ENCODE measurements around the gene CXXC5.

The CXXC5 gene

GRCh38 chr5:139647506-139648204 is 494 bp upstream of the CXXC5 start:
- DNase-seq (ENCODE audit: low read depth) = no peak
- TF ChIP-seq, protein P1, sequence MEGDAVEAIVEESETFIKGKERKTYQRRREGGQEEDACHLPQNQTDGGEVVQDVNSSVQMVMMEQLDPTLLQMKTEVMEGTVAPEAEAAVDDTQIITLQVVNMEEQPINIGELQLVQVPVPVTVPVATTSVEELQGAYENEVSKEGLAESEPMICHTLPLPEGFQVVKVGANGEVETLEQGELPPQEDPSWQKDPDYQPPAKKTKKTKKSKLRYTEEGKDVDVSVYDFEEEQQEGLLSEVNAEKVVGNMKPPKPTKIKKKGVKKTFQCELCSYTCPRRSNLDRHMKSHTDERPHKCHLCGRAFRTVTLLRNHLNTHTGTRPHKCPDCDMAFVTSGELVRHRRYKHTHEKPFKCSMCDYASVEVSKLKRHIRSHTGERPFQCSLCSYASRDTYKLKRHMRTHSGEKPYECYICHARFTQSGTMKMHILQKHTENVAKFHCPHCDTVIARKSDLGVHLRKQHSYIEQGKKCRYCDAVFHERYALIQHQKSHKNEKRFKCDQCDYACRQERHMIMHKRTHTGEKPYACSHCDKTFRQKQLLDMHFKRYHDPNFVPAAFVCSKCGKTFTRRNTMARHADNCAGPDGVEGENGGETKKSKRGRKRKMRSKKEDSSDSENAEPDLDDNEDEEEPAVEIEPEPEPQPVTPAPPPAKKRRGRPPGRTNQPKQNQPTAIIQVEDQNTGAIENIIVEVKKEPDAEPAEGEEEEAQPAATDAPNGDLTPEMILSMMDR (IDR thresholded peaks at IDR 0.05; ENCODE audit: low read length, missing control alignments) = no peak
- peak overlapping the region; percentile 70 for H3K4me3 ChIP-seq (replicated peaks; ENCODE audit: low read depth, low read length)

DNA sequence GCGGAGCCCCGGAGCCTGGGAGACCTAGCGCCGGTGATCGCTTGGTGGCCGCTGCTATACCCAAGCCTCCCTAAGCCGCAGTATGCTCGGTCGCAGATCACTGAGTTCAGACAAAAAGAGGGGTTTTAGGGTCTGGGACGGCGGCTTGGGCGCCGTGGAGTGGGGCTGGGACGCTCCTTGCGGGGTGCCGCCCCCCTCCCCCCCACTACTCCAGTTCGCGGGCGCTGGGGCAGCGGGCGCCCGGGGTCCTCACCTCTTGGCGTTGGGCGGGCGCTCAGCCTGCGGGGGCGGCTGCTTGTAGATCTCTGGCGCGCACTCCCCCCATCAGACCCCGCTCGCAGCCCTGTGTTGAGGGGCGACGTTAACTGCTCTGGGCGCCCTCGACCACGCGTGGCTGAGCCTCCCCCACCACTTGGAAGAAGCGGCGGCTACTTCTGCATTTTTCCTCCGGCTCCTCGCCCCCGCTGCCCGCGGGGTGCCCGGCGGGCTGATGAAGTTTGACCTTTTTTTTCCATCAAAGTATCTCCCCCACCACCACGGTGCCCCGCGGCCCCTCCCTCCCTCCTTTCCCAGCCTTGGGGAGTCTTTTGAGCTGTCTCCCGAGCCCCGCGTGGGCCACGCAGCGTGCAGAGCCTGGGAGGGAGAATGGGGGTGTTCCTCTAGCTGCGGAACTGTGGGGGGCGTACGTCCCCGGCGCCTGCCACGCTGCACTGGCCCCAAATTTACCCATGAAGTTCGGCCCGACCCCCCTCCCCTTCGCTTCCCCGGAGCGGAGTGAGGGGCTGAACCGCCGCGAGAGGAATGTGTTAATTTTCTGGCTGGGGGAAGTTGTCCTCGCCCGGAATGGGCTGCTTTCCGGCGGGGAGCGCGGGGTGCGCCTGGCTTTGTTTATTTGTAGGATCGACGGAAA is 1.2 kb downstream of the CXXC5 start:
- TF ChIP-seq, protein P1 (IDR thresholded peaks at IDR 0.05; ENCODE audit: low read length, missing control alignments) = no peak
- DNase-seq (ENCODE audit: low read depth) = no peak
- peak overlapping the region; percentile 70 for H3K4me3 ChIP-seq (replicated peaks; ENCODE audit: low read depth, low read length)

- peak overlapping the region; percentile 70 for H3K4me3 ChIP-seq (replicated peaks; ENCODE audit: low read depth, low read length)
- TF ChIP-seq, protein P1 (IDR thresholded peaks at IDR 0.05; ENCODE audit: low read length, missing control alignments) = peak; percentile 3
- DNase-seq (ENCODE audit: low read depth) = no peak
These were observed 2.0 kb downstream of the CXXC5 start for GRCh38 chr5:139650031-139650688.

- peak overlapping the region; percentile 70 for H3K4me3 ChIP-seq (replicated peaks; ENCODE audit: low read depth, low read length)
- DNase-seq (ENCODE audit: low read depth) = no peak
These were observed 2.5 kb downstream of the CXXC5 start for GRCh38 chr5:139650689-139651042.

GRCh38 chr5:139651043-139651834 is 3.1 kb downstream of the CXXC5 start:
- DNase-seq (ENCODE audit: low read depth) = no peak
- peak overlapping the region; percentile 70 for H3K4me3 ChIP-seq (replicated peaks; ENCODE audit: low read depth, low read length)
- TF ChIP-seq, protein P1 (IDR thresholded peaks at IDR 0.05; ENCODE audit: low read length, missing control alignments) = no peak

More at GRCh38 chr5:139650689-139651042, 2.5 kb downstream of the CXXC5 start:
- TF ChIP-seq, protein P1 (IDR thresholded peaks at IDR 0.05; ENCODE audit: low read length, missing control alignments) = no peak

Measured in fibroblast of pulmonary artery (primary cell).